ENCODE data around the gene ZNF628.
"Not testable (repeated sequence)": the region's sequence is repeated elsewhere in the genome, so short reads cannot be mapped to it uniquely, and the experiment has no call there.

ZNF628 gene

DNA sequence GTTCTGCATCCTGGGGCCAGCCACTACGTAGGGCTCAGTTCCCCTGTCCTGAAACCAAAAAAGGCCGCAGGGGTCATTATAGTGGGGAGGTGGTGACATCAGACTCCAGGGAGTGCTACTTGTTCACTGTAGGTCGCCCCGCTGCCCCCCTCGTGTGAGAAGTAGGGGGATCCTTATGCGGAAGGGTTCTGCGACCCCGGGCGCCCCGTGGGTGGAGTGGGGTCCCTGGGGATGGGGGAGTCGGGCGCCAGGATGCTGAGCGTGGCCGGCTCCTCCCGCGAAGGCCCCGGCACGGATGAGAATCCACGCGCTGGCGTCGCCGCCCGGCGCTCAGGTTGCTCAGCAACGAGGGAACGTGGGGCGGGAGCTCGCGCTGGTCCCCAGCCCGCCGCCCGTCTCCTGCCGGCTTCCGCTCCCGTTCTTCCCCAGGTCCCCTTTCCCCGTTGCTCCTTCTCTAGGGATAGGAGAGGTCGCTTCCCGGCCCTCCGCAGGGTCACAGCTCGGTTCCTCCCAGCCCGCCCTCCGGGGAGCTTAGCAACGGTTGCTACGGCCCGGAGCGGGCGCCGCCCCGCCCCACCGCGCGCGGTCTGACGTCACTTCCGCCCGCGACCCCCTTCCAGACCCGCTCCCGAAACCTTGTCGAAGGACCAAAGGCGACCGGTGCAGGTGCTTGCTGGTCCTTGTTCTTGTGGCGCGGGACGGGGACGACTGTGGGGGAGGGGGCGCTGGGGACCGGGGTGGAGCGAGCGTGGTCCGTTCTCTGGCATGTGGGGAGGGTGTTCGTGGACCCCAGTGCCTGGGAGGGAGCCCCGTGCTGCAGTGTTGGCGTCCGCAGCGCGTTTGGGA lies 8.4 kb downstream of the ZNF628 start, which contains the start of gene NAT14:
TSS of gene NAT14 (plus strand) at position 596 of the 846 bp plus-strand sequence. CDS start 521 bp downstream, outside the sequence.
- DNase-seq = peak; percentile 67

GRCh38 chr19:55485439-55486011 lies 9.1 kb downstream of the ZNF628 start:
- no peak for DNase-seq

- no peak for DNase-seq
These were observed 9.9 kb downstream of the ZNF628 start for GRCh38 chr19:55486043-55486970.

GRCh38 chr19:55486971-55487923 lies 10.8 kb downstream of the ZNF628 start:
- DNase-seq = peak; percentile 95

- DNase-seq = peak; percentile 56
These were observed 11.7 kb downstream of the ZNF628 start, which contains the start of gene SSC5D for GRCh38 chr19:55487924-55488687. Gene SSC5D (plus strand): TSS chr19:55488436. CDS start chr19:55488590, 154 bp downstream.

DNA sequence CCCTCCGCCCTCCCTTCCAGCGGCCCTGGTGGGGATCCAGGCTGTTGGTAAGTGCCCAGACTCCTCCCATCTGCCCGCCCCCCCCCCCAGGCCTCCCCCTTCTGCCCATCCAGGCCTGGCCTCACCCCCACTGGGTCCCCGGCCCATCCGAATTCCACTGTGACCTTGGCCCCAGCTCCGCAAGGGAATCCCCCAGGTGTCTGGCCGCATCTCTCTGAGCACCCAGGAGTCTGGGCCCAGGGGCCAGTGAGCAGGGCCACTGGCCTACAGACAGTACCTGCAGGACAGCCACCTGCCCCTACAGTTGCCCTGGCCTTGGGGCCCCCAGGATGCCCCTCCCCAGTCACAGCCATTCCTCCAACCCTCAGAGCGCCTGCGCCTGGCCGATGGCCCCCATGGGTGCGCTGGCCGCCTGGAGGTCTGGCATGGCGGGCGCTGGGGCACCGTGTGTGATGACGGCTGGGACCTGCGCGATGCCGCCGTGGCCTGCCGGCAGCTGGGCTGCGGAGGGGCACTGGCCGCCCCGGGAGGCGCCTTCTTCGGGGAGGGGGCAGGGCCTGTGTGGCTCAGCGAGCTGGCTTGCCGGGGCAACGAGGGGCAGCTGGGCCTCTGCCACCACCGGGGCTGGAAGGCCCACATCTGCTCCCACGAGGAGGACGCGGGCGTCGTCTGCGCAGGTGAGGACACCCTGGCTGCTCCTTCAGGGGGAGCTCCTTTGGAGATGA lies 12.7 kb downstream of the ZNF628 start:
- no peak for DNase-seq

DNA sequence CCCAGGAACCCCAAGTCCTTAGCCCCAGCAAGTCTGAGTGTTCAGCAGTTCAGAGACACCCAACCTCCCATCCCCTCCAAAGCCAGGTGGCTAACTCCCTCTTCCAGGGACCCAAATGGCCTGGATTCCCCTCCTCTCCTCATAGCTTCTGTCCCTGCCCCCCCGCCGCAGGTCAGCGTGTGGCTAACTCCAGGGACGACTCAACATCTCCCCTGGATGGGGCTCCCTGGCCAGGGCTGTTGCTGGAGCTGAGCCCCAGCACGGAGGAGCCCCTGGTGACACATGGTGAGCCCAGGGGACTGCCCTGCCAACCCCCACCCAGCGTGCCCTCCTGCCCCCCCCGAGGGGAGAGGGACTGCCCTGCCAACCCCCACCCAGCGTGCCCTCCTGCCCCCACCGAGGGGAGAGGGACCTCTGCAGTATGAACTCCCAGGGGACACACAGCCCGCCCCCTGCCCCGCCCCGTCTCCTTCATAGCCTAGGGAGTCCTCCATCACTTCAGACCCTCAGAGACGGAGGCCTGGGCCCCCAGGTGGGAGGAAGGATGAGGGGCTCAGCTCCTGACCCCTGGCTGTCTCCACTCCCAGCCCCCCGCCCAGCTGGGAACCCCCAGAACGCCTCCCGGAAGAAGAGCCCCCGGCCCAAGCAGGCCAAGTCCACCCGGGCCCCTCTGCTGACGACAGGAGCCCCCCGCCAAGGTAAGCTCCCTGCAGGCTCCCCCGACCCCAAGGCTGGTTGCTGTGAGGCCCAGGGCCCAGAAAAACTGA lies 13.5 kb downstream of the ZNF628 start:
- no peak for DNase-seq

DNA sequence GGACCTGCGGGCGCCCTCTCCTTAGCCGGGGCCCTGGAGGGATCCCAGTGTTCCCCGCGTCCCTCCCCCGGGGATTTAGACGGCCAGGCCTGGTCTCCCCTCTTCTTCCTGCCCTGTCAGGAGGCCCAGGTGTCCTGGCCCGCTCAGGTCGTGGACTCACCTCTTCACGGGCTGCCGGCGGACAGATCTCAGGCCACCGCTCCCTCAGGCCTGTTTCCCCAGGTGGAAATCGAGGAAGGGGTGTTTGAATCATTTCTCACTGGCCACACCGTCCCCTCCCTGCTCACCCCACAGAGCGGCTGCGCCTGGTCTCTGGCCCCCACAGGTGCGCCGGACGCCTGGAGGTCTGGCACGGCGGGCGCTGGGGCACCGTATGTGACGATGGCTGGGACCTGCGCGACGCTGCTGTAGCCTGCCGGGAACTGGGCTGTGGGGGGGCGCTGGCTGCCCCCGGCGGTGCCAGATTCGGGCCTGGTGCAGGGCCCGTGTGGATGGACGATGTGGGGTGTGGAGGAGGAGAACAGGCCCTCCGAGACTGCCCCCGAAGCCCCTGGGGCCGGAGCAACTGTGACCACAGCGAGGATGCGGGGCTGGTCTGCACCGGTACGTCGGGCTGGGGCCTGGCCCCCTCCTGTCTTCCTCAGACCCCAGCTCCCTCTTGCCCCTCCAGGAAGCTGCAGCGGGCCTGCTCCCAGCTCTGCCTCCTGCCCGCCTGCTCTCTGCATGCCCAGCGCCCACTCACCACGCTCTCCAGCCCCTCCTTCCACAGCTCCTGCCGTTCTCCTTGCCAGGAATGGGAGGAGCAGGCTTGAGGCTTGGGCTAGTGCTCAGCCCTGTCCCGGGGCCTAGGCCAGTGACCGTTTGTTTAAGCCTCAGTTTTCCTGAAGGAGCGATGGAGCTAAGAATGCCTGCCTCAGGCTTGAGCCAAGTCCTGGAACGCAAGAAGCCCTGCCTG lies 14.3 kb downstream of the ZNF628 start:
- no peak for DNase-seq

DNA sequence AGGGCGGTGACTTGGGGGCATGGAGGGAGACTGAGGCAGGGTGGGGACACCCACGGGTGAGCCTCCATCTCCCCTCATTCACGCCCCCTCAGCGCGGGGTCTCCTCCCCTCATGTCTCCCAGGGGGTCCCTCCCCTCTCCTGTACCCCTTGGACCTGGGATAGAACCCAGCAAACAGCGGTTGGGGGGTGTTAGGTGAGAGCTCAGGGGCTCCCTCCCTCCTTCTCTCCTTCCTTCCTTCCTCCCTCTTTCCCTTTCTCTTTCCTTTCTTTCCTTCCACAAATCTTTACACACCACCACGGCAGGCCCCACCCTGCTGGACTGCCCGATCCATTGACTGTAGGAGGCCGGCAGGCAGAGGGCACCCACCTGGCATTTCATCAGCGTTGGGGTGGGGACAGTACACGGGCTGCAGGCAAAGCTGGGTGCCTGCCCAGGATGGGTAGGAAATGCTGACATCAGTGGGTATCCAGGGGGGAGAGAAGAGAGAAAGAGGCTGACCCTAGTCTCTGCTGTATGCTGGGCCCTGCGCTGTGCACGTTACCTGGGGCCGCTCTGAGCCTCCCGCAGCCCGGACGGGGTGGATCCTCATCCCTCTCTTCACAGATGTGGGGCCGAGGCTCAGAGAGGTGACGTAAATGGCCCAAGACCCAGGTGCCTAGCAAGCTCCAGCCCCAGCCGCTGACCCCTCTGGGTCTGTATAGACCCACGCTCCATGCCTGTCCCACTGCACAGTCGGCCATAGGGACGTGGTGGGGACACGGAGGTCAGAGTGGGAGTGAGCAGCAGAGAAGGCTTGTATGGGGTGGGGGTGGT lies 15.3 kb downstream of the ZNF628 start:
- DNase-seq = no peak

DNA sequence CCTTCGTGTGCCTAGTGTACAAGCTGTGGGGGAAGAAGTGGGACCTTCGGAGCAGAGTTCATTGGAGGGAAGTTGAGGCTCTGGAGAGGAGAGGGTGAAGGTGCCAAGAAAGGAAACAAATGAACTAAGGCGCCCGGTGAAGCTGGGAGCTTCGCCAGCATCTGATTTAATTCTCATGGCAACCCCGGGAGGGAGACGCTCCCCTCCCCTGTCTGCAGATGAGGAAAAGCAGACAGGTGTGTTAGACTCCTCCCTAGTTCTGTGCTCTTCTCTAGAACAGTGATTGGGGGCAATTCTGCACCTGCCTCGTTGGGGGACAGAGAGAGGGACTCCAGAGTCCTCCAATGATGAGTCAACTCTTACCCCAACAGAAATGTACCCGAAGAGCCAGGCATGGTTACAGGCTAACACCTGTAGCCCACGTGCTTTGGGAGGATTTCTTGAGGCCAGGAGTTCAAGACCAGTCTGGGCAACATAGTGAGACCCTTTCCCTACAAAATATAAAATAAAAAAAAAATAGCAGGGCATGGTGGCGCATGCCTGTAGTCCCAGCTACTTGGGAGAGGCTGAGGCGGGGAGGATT lies 16.0 kb downstream of the ZNF628 start:
- no peak for DNase-seq

DNA sequence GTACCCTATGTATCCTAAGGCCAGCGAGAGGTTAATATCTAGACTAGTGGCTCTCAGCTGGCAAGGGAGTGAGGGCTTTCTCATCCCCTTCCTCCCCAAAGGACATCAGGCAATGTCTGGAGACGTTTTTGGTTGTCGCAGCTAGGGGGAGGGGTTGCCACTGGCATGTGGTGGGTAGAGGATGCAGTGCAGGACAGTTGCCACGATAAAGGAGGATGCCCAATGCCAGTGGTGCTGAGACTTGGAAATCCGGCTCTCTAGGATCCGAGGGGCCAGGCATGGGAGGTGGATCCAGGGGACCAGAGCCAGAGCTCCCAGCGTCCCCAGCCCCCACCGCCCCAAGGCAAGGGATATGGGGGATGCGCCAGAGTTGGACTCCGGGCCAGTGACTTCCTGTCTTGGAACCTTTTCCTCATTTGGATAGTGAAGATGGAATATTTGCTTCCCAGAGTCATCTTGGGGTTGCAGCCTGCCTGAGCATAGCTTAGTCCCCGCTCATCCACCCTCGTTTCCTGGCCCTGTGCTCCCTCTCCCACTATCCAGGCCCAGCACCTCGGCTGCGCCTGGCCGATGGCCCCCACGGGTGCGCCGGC lies 16.7 kb downstream of the ZNF628 start:
- DNase-seq = peak; percentile 63

DNA sequence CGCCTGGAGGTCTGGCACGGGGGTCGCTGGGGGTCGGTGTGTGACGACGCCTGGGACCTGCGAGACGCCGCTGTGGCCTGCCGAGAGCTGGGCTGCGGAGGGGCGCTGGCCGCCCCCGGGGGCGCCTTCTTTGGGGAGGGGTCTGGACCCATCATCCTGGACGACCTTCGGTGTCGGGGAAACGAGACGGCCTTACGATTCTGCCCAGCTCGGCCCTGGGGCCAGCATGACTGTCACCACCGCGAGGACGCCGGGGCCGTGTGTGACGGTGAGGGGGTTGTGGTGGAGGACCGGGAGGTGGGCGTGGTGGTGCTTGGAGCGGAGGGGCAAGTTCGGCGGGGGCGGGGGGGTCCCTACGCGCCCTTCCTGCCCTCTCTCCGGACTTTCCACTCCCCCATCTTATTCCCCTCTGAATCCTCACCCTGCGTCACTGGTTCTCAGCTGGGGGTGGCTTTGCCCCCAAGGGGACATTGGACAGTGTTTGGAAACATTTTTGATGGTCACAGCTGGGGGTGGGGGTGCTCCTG lies 17.3 kb downstream of the ZNF628 start:
- no peak for DNase-seq

DNA sequence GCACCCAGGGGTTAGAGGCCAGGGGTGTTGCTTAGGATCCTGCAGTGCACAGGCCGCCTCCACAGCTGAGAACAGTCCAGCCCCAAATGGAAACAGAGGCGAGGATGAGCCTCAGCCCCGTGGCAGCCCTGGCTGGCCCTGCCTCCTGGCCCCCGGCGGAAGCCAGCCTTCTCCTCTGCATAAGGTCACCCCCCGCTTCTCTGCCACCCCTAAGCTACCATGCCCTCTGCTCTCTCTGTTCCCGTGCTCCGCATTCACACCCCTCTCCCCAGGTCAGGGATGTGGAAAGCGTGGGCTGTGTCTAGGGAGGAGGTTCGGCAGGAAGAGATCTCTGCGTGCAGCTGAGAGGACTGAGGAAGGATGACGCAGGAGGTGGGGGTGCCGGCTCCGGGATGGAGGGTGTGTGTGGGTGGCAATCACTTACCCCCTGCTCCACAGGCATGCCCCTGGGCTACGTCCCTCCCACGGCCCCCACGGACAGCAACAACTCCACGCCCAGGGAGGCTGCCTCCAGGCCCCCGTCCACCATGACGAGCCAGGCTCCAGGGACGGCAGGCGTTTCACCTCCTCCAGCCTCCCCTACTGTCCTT lies 17.9 kb downstream of the ZNF628 start:
- peak; percentile 84 for DNase-seq

GRCh38 chr19:55495646-55496349 lies 19.4 kb downstream of the ZNF628 start:
- peak; percentile 38 for DNase-seq

DNA sequence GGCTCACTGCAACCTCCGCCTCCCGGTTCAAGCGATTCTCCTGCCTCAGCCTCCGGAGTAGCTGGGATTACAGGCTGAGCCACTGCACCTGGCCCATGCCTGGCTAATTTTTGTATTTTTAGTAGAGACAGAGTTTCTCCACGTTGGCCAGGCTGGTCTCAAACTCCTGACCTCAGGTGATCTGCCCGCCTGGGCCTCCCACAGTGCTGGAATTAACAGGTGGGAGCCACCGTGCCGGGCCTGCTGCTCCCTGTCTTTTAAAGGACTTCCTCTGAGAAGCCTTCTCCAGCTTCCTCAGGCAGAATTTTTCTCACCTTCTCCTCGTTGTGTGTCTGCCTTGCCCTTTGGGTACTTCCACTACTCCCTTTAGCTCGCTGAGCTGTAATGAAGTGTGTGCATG lies 20.4 kb downstream of the ZNF628 start:
- not testable (repeated sequence) for DNase-seq

All from EL (cell line).